G401 (cell line): ENCODE data around the gene STIM1. TPM values are rescaled to one million over a fixed set of nuclear protein-coding genes. Genes with fewer than 3 reads are reported as not detected.
"Not testable (repeated sequence)": the region's sequence is repeated elsewhere in the genome, so short reads cannot be mapped to it uniquely, and the experiment has no call there.

Experiments
- DNase-seq: peaks from one replicate; pipeline ENCODE4 v3.0.0-alpha.2; 2015; ENCODE audit warnings: low spot score
- in situ Hi-C: cut with HindIII; loops from 2 replicates; pipeline ENCODE4 v1.10.0; 2016; ENCODE audit warnings: low sequenced_read_pairs, mixed read lengths
- total RNA-seq: library from RNA; depleted of rRNA; stranded (reverse); fragments of >200 nt; shearing (Covaris generic); gene quantifications from 2 replicates; pipeline ENCODE4 v1.2.3, GENCODE V29; 2014

The STIM1 gene
- total RNA-seq, 1 experiment from 2014 or later = 15.4 TPM

GRCh38 chr11:3845670-3846069 lies 9.8 kb upstream of the STIM1 start:
- in situ Hi-C loops = no loop called here
- no peak for DNase-seq

GRCh38 chr11:3849297-3849874 lies 6.1 kb upstream of the STIM1 start:
- DNase-seq = peak; percentile 60
- in situ Hi-C loops = no loop called here

GRCh38 chr11:3853545-3853842 lies 2.0 kb upstream of the STIM1 start:
- in situ Hi-C loops = no loop called here
- no peak for DNase-seq

- in situ Hi-C loops = no loop called here
- DNase-seq = no peak
Measured at GRCh38 chr11:3853899-3854659, 1.4 kb upstream of the STIM1 start.

GRCh38 chr11:3854660-3854976 lies 846 bp upstream of the STIM1 start:
- no peak for DNase-seq
- in situ Hi-C loops = no loop called here

DNA sequence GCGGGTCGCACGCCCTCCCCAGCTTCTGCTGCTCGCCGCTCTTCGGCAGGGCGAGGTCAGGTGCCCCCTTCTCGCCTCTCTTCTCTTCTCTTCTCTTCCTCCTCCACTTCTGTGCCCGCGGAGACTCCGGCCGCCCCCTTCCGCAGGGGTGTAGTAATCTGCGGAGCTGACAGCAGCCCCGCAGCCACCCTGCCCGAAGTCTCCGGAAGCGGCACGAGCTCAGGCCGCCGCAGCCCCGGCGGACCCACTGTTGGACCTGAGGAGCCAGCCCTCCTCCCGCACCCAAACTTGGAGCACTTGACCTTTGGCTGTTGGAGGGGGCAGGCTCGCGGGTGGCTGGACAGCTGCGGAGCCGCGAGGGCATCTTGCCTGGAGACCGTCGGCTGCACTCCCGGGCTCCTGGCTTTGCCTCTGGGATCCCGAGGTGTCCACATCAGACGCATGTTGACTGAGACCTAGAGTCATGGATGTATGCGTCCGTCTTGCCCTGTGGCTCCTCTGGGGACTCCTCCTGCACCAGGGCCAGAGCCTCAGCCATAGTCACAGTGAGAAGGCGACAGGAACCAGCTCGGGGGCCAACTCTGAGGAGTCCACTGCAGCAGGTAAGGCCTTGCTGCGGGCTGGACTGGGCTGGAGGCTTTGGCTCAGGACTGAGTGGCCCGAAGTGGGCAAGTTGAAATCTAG lies 486 bp downstream of the STIM1 start:
- DNase-seq = peak; percentile 52
- in situ Hi-C loops = no loop called here

DNA sequence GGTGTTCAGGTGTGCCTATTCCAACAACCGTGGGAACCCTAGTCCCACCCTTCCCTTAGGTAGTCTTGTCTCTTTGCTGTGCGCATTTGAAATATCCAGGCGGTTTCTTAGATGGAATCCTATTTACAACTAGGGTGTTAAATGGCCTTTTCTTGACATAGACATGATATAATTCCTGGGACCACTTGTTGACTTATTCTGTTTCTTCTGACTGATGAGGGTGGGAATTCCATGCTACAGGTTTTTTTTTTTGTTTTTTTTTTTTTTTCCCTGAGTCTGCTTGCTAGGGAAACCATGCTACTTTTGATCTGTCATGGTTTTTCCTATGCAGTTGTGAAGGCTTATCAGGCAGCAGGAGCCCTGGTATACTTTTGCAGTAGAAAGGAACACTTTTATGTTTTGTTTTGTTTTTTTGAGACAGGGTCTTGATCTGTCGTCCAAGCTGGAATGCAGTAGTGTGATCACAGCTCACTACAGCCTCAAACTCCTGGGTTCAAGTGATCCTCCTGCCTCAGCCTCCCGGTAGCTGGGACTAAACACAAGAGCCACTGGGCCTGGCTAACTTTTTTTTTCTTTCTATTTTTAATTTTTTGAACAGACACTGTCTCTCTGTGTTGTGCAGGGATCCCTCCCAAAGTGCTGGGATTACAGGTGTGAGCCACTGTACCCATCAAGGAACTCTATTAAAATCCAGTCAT lies 1.5 kb downstream of the STIM1 start:
- DNase-seq = no peak
- in situ Hi-C loops = no loop called here

GRCh38 chr11:3857628-3858027 lies 2.2 kb downstream of the STIM1 start:
- DNase-seq = no peak
- in situ Hi-C loops = no loop called here

DNA sequence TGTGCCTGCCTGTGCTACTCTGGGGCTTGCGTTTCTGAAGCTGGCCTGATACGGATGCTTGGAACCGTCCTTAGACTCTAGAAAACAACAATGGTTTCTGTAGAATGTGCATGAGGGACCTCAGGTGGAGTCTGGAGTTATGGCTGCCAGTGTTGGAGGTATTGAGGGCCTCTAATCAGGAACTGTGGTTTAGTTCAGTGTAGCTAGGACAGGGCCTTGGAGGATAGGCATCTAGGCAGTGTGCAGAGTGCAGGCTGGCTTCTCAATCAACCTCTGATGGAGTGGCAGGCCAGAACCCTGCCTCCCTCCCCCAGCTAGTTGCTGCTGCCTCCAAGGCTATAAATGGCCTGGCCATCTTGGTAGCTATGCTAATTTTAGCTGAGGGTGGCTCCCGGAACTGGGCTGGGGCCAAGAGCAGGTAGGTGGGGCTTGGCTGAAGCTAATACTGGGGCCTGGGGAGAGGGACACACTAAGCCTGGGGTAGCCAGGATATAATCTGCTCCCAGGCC lies 4.0 kb downstream of the STIM1 start:
- DNase-seq = peak; percentile 72
- in situ Hi-C loops = no loop called here

- in situ Hi-C loops = no loop called here
- DNase-seq = no peak
Measured at GRCh38 chr11:3860375-3860774, 4.9 kb downstream of the STIM1 start.

- in situ Hi-C loops, DNase-seq: not testable (repeated sequence)
Measured at GRCh38 chr11:3860898-3861393, 5.5 kb downstream of the STIM1 start.

DNA sequence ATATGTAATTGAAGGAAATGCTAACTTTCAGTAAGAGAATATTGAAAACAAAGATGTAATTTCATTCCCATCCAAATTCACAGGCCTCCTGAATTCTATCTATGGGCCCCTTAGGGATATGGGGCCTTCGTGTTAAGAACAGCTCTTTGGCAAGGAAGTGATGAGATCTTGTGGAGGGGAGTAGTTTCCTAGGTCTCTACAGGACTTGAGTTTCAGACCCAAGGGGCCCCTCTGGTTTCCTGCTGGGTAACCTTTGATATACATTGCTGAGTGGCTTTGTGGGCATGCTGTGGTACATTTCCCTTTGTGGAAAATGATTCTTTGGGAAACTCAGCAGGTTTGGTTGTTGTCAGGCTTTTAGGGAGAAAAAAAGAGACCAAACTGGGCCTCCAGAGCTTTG lies 6.2 kb downstream of the STIM1 start:
- DNase-seq = no peak
- in situ Hi-C loops = no loop called here

GRCh38 chr11:3865388-3866193 lies 10.1 kb downstream of the STIM1 start:
- in situ Hi-C loops = no loop called here
- DNase-seq = no peak

DNA sequence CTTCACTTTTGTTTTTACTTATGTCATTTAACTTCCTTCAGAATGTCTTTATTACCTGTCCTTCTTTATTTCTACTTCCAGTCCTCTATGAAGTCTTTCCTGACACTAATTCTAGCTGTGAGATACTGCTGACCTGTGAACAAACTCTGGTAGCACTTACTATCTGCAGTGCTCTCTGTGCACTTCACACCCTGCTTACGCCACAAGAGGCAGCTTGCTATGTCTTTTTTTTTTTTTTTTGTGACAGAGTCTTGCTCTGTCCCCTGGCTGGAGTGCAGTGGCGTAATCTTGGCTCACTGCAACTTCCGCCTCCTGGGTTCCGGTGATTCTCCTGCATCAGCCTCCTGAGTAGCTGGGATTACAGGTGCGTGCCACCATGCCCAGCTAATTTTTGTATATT lies 10.7 kb downstream of the STIM1 start:
- in situ Hi-C loops = no loop called here
- DNase-seq = no peak

DNA sequence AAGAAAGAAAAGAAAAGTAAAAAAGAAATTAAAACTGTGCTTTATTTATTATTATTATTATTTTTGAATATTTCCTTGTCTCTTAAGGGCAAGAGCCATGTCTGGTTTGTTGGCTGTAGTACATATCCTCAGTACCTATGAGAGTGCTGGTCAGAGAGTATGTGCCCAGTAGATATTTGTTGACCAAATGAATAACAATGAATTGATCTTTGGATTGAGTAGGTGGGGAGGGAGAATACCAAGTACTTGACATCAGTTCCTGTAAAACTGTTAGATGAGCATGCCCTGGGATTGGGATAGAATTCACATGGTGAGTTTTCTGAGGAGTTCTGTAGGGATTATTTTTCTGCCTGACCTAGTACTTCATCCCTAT lies 11.4 kb downstream of the STIM1 start:
- in situ Hi-C loops = no loop called here
- no peak for DNase-seq

- in situ Hi-C loops = no loop called here
- no peak for DNase-seq
Measured at GRCh38 chr11:3867209-3868091, 12.0 kb downstream of the STIM1 start.

DNA sequence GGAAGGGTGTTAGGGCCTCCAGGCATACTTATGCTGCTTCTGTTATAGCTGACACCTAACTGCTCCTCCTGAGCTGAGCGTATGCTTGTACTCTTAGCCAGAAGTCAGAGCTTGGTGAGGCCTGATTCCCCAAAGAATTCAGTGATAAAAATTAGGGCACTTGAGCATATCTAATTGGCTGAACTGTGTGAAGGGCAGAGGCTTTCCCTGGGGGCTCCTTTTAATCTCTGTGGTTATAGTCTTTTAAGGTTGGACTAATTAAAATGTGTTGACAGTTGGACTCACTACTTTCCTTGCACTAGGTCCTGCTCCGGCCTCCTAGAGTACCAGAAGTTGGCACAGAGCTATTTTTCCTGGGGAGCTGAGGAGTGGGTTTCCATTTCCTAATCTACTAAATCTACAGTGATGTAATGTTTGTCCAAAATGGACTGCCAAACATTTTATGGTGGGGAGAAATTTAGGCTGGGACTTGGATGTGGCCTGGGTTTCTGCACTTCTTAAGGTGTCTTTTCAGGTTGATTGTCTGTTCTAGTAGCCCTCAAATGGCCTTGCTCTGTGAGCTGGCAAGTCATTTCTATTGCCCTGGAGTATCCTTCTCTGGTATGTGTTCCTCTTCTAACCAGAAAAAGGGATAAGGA lies 18.4 kb downstream of the STIM1 start:
- in situ Hi-C loops = no loop called here
- no peak for DNase-seq

GRCh38 chr11:3876613-3877012 lies 21.1 kb downstream of the STIM1 start:
- DNase-seq = no peak
- in situ Hi-C loops = no loop called here
